HEK293T (cell line): Measurements from ENCODE around the gene C1GALT1.

Experiments used
- BHLHE40 ChIP-seq: fragments of 450-650 bp; IDR thresholded peaks from 2 replicates; pipeline ENCODE4 v1.6.1; 2016; ENCODE audit warnings: mild to moderate bottlenecking, moderate library complexity, borderline replicate concordance
- FOXK2 ChIP-seq: fragments of 450-650 bp; IDR thresholded peaks from 2 replicates; pipeline ENCODE4 v1.6.1; 2016; ENCODE audit warnings: mild to moderate bottlenecking
- L3MBTL2 ChIP-seq: fragments of 450-650 bp; conservative IDR thresholded peaks from 2 replicates; pipeline ENCODE4 v1.6.1; 2016; ENCODE audit warnings: mild to moderate bottlenecking
- NFRKB ChIP-seq: fragments of 450-650 bp; IDR thresholded peaks from 2 replicates; pipeline ENCODE4 v1.6.1; 2016; ENCODE audit warnings: mild to moderate bottlenecking, moderate library complexity
- PKNOX1 ChIP-seq: fragments of 450-650 bp; IDR thresholded peaks from 2 replicates; pipeline ENCODE4 v1.6.1; 2016
- SP1 ChIP-seq: fragments of 450-650 bp; IDR thresholded peaks from 2 replicates; pipeline ENCODE4 v1.6.1; 2017
- SUZ12 ChIP-seq: fragments of 450-650 bp; IDR thresholded peaks from 2 replicates; pipeline ENCODE4 v1.6.1; 2016; ENCODE audit warnings: mild to moderate bottlenecking
- TARDBP ChIP-seq: fragments of 450-650 bp; IDR thresholded peaks from 2 replicates; pipeline ENCODE4 v1.6.1; 2016
- ZNF384 ChIP-seq: fragments of 450-650 bp; IDR thresholded peaks from 2 replicates; pipeline ENCODE4 v1.6.1; 2016

DNA sequence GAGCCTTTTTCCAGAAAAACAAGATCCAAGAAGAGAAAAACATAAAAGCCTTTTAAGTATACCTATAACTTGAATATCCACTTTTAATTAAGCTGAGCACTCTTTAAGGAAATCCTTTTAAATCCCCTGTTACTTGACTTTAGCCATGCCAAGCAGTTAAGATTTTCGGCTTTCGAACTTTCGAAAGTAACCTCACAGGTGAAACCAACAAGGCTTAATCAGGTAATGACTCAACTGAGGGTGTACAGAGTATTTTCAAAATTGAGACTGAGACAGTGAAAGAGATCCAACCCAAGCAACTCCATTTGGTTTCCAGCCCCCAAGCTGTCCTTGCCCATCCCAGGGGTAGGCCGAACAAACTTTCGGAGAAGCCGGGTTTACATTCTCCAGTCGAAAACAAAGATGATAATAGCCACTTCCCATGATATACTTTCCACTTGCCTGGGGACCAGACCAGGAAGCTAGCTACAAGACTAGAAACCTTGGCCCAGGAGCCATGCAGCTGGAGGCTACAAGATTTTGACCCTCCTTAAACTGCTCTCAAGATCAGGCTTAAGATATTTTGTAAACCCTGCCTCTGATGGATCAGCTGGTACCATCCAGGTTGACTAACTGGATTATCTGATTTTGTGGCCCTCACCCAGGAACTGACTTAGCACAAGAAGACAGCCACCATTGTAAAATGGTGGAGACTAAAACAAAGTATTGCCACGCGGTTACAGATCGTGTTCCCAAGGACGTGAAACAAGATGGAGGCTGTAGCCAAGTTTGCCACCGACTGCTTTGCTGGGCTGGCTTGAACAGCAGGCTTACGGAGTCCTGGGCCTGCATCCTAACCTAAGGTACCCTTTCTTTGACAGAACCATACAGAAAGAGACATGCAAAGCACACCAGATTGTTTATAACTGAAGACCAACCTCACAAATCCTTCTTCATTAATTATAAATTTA lies 32.3 kb downstream of the C1GALT1 start:
- no peak for TF ChIP-seq ZNF384
- TF ChIP-seq SP1 = no peak
- TF ChIP-seq BHLHE40 = no peak
- TF ChIP-seq TARDBP = no peak
- TF ChIP-seq SUZ12 = no peak
- TF ChIP-seq PKNOX1 = no peak
- no peak for TF ChIP-seq FOXK2
- no peak for TF ChIP-seq NFRKB
- TF ChIP-seq L3MBTL2 = no peak
